PC-9 (cell line): ENCODE results near the gene MSLN.

Source experiments
- EZH2 ChIP-seq: fragments of 200-600 bp; sonication (generic); IDR thresholded peaks from 2 replicates; pipeline ENCODE4 v1.8.0; 2017; ENCODE audit warnings: antibody characterized with exemption, low read depth
- TF ChIP-seq, protein P1 (sequence below): fragments of 200-600 bp; sonication (generic); conservative IDR thresholded peaks from 2 replicates; pipeline ENCODE4 v1.6.1; 2017; ENCODE audit warnings: mixed run types, antibody characterized with exemption, mild to moderate bottlenecking, moderate library complexity

DNA sequence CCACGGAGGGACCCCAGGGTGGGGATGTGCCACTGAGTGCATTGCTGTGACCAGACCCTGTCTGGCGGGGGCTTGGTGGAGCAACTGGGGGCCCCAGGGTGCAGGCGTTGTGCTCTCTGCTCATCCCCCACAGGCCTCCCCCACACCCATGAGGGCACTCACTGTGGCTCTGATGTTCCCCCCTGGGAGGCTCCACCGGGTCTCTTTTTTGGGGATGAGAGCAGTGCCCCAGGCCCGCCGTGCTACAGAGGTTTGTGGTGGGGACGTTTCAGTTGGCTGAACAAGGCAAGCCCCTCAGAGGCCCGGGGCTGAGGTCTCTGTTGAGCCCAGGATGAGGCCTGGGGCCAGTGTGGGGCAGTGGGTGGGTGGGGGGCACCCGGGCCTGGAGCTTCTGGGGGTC, 36.8 kb upstream of the MSLN start:
- TF ChIP-seq, protein P1, sequence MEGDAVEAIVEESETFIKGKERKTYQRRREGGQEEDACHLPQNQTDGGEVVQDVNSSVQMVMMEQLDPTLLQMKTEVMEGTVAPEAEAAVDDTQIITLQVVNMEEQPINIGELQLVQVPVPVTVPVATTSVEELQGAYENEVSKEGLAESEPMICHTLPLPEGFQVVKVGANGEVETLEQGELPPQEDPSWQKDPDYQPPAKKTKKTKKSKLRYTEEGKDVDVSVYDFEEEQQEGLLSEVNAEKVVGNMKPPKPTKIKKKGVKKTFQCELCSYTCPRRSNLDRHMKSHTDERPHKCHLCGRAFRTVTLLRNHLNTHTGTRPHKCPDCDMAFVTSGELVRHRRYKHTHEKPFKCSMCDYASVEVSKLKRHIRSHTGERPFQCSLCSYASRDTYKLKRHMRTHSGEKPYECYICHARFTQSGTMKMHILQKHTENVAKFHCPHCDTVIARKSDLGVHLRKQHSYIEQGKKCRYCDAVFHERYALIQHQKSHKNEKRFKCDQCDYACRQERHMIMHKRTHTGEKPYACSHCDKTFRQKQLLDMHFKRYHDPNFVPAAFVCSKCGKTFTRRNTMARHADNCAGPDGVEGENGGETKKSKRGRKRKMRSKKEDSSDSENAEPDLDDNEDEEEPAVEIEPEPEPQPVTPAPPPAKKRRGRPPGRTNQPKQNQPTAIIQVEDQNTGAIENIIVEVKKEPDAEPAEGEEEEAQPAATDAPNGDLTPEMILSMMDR, result no peak
- TF ChIP-seq EZH2, result no peak
